Endothelial cell (in vitro differentiated cells): ENCODE data around the gene PRELP. TPM values are rescaled to one million over a fixed set of nuclear protein-coding genes. Genes with fewer than 3 reads are reported as not detected.

Experiments
- DNase-seq: peaks from one replicate; pipeline ENCODE4 v3.0.0; 2021; ENCODE audit warnings: low spot score
- H3K27ac Mint-ChIP-seq: one replicate; pipeline ENCODE4 v1.8.0; 2021; ENCODE audit warnings: mixed read lengths, inconsistent platforms; ENCODE audit not compliant: unreplicated experiment
- H3K27me3 Mint-ChIP-seq: one replicate; pipeline ENCODE4 v1.8.0; 2021; ENCODE audit warnings: mild to moderate bottlenecking, moderate library complexity, mixed read lengths, inconsistent platforms; ENCODE audit not compliant: unreplicated experiment
- H3K36me3 Mint-ChIP-seq: one replicate; pipeline ENCODE4 v1.8.0; 2021; ENCODE audit warnings: mild to moderate bottlenecking, low read depth, mixed read lengths, inconsistent platforms; ENCODE audit not compliant: unreplicated experiment
- H3K4me1 Mint-ChIP-seq: one replicate; pipeline ENCODE4 v1.8.0; 2021; ENCODE audit warnings: mild to moderate bottlenecking, mixed read lengths, inconsistent platforms; ENCODE audit not compliant: unreplicated experiment
- H3K4me3 Mint-ChIP-seq: one replicate; pipeline ENCODE4 v1.8.0; 2021; ENCODE audit warnings: mild to moderate bottlenecking, mixed read lengths, inconsistent platforms; ENCODE audit not compliant: unreplicated experiment
- H3K9me3 Mint-ChIP-seq: one replicate; pipeline ENCODE4 v1.8.0; 2021; ENCODE audit warnings: mixed read lengths, inconsistent platforms; ENCODE audit not compliant: unreplicated experiment
- total RNA-seq: library from RNA; stranded (reverse); fragmentation: NEBNext Ultra II Directional; extraction: Animal tissue kit (Norgen Biotek cat#: 25700); gene quantifications from one replicate; pipeline ENCODE4 v1.2.1, GENCODE V29; 2021; ENCODE audit not compliant: unreplicated experiment
- TF ChIP-seq, protein P1 (sequence below): fragments of 200-600 bp; sonication (generic); IDR thresholded peaks from one replicate; pipeline ENCODE4 v1.5.0; 2021; ENCODE audit warnings: antibody characterized with exemption; ENCODE audit not compliant: unreplicated experiment

Gene PRELP
- total RNA-seq, 1 donor from 2014 or later = 0.13 TPM

DNA sequence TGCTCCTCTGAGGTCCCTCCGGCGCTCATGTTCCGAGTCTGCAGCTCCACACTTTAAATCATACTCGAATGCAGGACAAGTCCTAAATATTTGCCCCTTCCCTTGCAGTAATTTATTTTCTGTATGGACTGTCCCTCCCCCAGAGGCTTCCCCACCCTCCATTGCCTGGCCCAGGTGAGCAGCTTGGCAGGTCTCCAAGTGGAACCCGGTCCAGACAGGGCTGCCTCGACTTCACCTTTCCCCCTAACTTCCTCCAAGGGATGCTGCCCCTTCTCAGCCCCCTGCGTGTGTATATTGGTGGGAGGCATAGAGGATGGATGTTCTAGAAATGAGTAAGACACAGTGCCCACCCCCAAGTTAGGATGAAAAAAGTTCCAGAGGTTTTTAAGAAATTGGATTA lies 12.9 kb downstream of the PRELP start:
- peaks cover 2% of the 10 kb centered on the region for H3K27me3 Mint-ChIP-seq
- no peak overlapping the region for H3K4me3 Mint-ChIP-seq
- H3K36me3 Mint-ChIP-seq = no peaks in the 10 kb centered on the region
- H3K9me3 Mint-ChIP-seq = no peaks in the 10 kb centered on the region
- peaks cover 18% of the 10 kb centered on the region for H3K4me1 Mint-ChIP-seq
- no peak overlapping the region for H3K27ac Mint-ChIP-seq
- TF ChIP-seq, protein P1, sequence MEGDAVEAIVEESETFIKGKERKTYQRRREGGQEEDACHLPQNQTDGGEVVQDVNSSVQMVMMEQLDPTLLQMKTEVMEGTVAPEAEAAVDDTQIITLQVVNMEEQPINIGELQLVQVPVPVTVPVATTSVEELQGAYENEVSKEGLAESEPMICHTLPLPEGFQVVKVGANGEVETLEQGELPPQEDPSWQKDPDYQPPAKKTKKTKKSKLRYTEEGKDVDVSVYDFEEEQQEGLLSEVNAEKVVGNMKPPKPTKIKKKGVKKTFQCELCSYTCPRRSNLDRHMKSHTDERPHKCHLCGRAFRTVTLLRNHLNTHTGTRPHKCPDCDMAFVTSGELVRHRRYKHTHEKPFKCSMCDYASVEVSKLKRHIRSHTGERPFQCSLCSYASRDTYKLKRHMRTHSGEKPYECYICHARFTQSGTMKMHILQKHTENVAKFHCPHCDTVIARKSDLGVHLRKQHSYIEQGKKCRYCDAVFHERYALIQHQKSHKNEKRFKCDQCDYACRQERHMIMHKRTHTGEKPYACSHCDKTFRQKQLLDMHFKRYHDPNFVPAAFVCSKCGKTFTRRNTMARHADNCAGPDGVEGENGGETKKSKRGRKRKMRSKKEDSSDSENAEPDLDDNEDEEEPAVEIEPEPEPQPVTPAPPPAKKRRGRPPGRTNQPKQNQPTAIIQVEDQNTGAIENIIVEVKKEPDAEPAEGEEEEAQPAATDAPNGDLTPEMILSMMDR = no peak
- no peak for DNase-seq

DNA sequence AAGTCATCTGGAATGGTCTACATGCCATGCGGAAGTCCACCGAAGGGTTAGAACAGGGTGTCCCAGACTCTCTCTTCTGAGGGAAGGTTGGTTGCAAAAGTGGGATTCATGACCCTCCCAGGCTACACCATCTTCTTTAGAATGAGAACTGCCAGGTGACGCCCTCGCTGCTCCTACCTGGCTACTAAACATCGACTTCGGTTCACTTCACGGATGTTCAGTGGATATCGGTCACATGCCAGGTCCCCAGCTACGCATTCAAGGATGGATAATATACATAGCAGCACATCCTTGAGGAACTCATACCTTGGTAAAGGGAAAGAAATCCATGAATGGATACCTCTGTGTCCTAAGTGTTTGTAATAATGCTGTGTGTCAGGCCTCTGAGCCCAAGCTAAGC lies 15.0 kb downstream of the PRELP start:
- Mint-ChIP-seq H3K4me3 (no peak overlapping the region), H3K27ac (no peak overlapping the region), H3K36me3 (no peaks in the 10 kb centered on the region), H3K27me3 (peaks cover 4% of the 10 kb centered on the region), H3K9me3 (no peaks in the 10 kb centered on the region), H3K4me1 (peaks cover 15% of the 10 kb centered on the region)
- TF ChIP-seq, protein P1 = no peak
- DNase-seq = no peak

DNA sequence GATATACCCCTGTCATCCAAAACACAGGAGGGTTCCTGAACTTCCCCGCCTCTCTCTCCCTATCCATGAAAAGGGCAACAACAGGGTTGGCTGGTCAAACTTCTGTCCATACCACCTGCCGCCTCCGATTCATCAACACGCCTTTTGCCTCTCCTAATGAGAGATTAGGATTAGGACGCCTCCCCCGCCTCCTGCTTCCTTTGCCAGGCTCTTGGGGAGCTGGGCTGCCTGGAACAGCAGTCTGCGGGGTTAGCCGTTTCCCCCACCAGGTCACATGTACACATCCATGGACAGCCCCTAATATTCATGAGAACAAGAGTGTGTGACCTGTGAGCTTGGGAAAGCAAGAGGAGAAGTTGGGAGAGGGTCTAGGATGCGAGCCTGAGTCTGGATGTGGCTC lies 16.1 kb downstream of the PRELP start:
- H3K27ac Mint-ChIP-seq = no peak overlapping the region
- TF ChIP-seq, protein P1 = no peak
- no peak for DNase-seq
- H3K36me3 Mint-ChIP-seq = no peaks in the 10 kb centered on the region
- peaks cover 4% of the 10 kb centered on the region for H3K27me3 Mint-ChIP-seq
- H3K4me1 Mint-ChIP-seq = peaks cover 9% of the 10 kb centered on the region
- H3K9me3 Mint-ChIP-seq = no peaks in the 10 kb centered on the region
- no peak overlapping the region for H3K4me3 Mint-ChIP-seq

DNA sequence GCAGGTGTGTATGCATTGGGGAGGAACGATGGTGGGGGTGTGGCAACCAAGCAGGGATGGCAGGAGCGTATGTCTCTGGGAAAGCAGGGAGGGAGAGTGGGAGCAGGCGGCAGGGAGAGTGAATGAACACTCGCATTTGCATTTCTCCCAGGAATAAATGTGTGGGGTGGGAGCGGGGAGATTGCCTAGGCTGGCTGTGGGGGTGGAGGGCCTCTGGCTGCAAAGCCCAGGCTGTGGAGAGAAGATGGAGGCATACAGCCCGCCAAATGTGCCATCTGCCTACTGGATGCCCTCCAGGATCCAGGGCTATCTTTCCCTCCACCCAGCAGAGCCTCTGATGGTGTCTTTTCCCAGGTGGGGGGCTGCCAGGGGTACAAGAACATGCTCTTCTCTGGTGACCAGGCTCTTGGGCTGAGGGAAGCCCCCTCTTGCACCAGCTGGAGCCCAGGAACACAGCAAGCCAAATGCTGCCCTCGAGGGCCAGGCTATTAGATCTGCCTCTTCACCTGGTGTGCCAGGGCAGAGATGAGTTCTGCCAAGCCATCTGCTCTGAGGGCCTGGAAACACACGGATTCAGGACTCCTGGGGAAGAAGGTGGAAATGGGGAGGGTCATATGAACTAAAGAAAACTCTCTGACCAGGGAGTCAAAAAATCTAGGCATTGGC lies 16.6 kb downstream of the PRELP start:
- DNase-seq = no peak
- H3K27ac Mint-ChIP-seq = no peak overlapping the region
- H3K4me3 Mint-ChIP-seq = no peak overlapping the region
- H3K4me1 Mint-ChIP-seq = peaks cover 4% of the 10 kb centered on the region
- H3K9me3 Mint-ChIP-seq = no peaks in the 10 kb centered on the region
- no peaks in the 10 kb centered on the region for H3K36me3 Mint-ChIP-seq
- TF ChIP-seq, protein P1 = no peak
- H3K27me3 Mint-ChIP-seq = peaks cover 4% of the 10 kb centered on the region

DNA sequence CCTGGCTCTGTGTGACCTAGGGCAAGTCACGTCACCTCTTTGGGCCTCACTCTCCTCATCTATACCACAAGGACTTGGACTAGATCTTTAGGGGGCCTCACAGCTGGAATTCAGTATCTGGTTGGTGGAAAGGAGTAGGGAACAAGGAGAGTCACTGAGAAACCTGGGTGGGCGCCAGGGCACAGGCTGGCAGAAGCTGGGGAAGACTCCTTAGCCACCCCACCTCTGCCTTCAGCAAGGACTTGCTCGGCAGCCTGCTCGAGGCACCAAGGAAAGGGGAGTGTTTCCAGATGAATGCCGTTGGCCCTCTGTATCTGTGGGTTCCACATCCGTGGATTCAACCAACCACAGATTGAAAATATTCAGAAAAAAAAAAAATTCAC lies 17.1 kb downstream of the PRELP start:
- Mint-ChIP-seq H3K9me3 (no peaks in the 10 kb centered on the region), H3K4me1 (peaks cover 4% of the 10 kb centered on the region), H3K27me3 (peaks cover 4% of the 10 kb centered on the region), H3K27ac (no peak overlapping the region), H3K36me3 (no peaks in the 10 kb centered on the region), H3K4me3 (no peak overlapping the region)
- TF ChIP-seq, protein P1 = no peak
- no peak for DNase-seq
